ENCODE data around the gene FARS2. TPM values are rescaled to one million over a fixed set of nuclear protein-coding genes. Genes with fewer than 3 reads are reported as not detected.

The FARS2 gene
- total and polyA plus RNA-seq, 4 donors = 9.2 to 31.4 (median 19.4) TPM

- ATAC-seq (ENCODE audit: insufficient read depth, low FRiP score) = no peak
- TF ChIP-seq, protein P1, sequence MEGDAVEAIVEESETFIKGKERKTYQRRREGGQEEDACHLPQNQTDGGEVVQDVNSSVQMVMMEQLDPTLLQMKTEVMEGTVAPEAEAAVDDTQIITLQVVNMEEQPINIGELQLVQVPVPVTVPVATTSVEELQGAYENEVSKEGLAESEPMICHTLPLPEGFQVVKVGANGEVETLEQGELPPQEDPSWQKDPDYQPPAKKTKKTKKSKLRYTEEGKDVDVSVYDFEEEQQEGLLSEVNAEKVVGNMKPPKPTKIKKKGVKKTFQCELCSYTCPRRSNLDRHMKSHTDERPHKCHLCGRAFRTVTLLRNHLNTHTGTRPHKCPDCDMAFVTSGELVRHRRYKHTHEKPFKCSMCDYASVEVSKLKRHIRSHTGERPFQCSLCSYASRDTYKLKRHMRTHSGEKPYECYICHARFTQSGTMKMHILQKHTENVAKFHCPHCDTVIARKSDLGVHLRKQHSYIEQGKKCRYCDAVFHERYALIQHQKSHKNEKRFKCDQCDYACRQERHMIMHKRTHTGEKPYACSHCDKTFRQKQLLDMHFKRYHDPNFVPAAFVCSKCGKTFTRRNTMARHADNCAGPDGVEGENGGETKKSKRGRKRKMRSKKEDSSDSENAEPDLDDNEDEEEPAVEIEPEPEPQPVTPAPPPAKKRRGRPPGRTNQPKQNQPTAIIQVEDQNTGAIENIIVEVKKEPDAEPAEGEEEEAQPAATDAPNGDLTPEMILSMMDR (IDR thresholded peaks at IDR 0.05; ENCODE audit: control extremely low read depth, extremely low read depth) = no peak
- no peak overlapping the region for H3K4me3 ChIP-seq
- H3K9ac ChIP-seq (ENCODE audit: insufficient read depth in 1 of 2, low read length in 2 of 2) = no peak overlapping the region
- no peaks in the 10 kb centered on the region for H3K9me3 ChIP-seq (ENCODE audit: control insufficient read depth in 4 of 4, insufficient read depth in 3 of 4, low read length in 3 of 4)
- no peaks in the 10 kb centered on the region for H3K27me3 ChIP-seq (ENCODE audit: control insufficient read depth in 3 of 3, insufficient read depth in 3 of 3, low read length in 2 of 3)
- H3K27ac ChIP-seq (ENCODE audit: low read depth in 1 of 2, low read length in 1 of 2) = no peak overlapping the region
- WGBS, 2 donors = 93% methylated on average over 3 of the region's 3 CpGs
- H3K36me3 ChIP-seq (ENCODE audit: control insufficient read depth in 4 of 4, insufficient read depth in 4 of 4, low read length in 4 of 4) = peaks cover 0 to 2% (median 0%) of the 10 kb centered on the region in 4 donors
- H3K4me1 ChIP-seq (ENCODE audit: control insufficient read depth in 5 of 5, insufficient read depth in 5 of 5, low read length in 5 of 5) = no peaks in the 10 kb centered on the region
- DNase-seq = no peak
Measured at GRCh38 chr6:5229356-5229755, 32.0 kb upstream of the FARS2 start.

DNA sequence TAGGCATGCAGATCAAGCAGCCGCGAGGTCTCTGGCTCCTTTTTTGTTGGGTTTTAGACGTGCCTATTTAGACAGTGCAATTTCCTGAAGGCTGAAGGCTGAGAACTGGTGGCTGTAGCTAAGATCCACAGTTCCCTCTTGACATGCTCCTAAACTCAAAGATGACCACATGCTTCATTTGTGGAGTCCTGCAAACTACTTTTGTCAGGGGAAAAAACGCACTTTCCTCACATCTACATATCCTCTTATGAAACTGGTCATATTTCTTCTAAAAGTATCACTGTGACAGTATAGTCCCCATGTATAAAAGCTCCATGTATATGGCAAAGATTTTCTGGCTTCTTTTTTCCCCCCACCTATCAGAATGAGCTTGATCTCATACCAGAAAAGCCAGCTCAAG, 31.2 kb upstream of the FARS2 start:
- H3K9ac ChIP-seq (ENCODE audit: insufficient read depth in 1 of 2, low read length in 2 of 2) = no peak overlapping the region
- H3K27me3 ChIP-seq (ENCODE audit: control insufficient read depth in 3 of 3, insufficient read depth in 3 of 3, low read length in 2 of 3) = no peaks in the 10 kb centered on the region
- no peaks in the 10 kb centered on the region for H3K9me3 ChIP-seq (ENCODE audit: control insufficient read depth in 4 of 4, insufficient read depth in 3 of 4, low read length in 3 of 4)
- no peaks in the 10 kb centered on the region for H3K4me1 ChIP-seq (ENCODE audit: control insufficient read depth in 5 of 5, insufficient read depth in 5 of 5, low read length in 5 of 5)
- no peak overlapping the region for H3K27ac ChIP-seq (ENCODE audit: low read depth in 1 of 2, low read length in 1 of 2)
- TF ChIP-seq, protein P1 (IDR thresholded peaks at IDR 0.05; ENCODE audit: control extremely low read depth, extremely low read depth) = no peak
- peaks cover 0 to 2% (median 0%) of the 10 kb centered on the region in 4 donors for H3K36me3 ChIP-seq (ENCODE audit: control insufficient read depth in 4 of 4, insufficient read depth in 4 of 4, low read length in 4 of 4)
- ATAC-seq (ENCODE audit: insufficient read depth, low FRiP score) (no peak), DNase-seq (no peak)
- 37 to 65% methylated on average over 4 of the region's 4 CpGs for WGBS, 2 donors
- H3K4me3 ChIP-seq = no peak overlapping the region

DNA sequence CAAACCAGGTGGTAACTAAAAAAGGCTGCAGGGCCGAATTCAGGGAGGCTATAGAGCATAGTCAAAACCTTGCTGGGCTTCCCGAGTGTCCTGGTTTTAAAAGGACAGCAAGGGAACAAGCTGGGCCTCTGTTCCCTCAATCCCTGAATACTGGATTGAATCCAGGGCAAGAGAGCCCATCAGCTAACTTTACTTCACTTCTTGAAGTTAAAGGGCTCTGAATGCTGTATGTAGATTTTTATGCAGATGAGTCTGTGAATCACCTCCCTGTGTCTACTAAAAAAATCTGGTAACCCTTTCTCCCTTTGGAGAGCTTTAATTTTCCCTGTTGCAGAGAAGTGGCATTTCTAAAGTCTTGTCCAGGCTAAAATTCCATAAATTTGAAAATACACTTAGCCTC, 30.0 kb upstream of the FARS2 start:
- no peak overlapping the region for H3K27ac ChIP-seq (ENCODE audit: low read depth in 1 of 2, low read length in 1 of 2)
- no peaks in the 10 kb centered on the region for H3K4me1 ChIP-seq (ENCODE audit: control insufficient read depth in 5 of 5, insufficient read depth in 5 of 5, low read length in 5 of 5)
- DNase-seq (no peak), ATAC-seq (ENCODE audit: insufficient read depth, low FRiP score) (no peak)
- no peak overlapping the region for H3K4me3 ChIP-seq
- WGBS, 2 donors = 90 to 94% methylated on average over 2 of the region's 2 CpGs
- no peak overlapping the region for H3K9ac ChIP-seq (ENCODE audit: insufficient read depth in 1 of 2, low read length in 2 of 2)
- no peaks in the 10 kb centered on the region for H3K27me3 ChIP-seq (ENCODE audit: control insufficient read depth in 3 of 3, insufficient read depth in 3 of 3, low read length in 2 of 3)
- peaks cover 0 to 2% (median 0%) of the 10 kb centered on the region in 4 donors for H3K36me3 ChIP-seq (ENCODE audit: control insufficient read depth in 4 of 4, insufficient read depth in 4 of 4, low read length in 4 of 4)
- H3K9me3 ChIP-seq (ENCODE audit: control insufficient read depth in 4 of 4, insufficient read depth in 3 of 4, low read length in 3 of 4) = no peaks in the 10 kb centered on the region
- TF ChIP-seq, protein P1 (IDR thresholded peaks at IDR 0.05; ENCODE audit: control extremely low read depth, extremely low read depth) = no peak

DNA sequence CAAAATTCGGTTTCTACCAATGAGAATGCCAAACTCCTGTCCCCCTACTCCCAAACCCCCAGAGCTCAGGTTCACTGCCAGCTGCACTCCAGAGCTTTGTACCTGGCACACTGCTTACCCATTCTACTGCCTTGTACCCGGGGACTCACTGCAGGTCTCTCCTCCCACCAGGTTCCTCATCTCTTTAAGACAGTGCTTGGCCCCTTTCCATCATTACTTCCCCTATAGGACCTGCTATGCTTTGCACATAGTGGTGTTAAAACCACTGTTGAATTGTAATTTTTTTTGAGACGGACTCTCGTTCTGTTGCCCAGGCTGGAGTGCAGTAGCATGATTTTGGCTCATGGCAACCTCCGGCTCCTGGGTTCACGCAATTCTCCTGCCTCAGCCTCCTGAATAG, 26.4 kb upstream of the FARS2 start:
- no peak overlapping the region for H3K4me3 ChIP-seq
- H3K27me3 ChIP-seq (ENCODE audit: control insufficient read depth in 3 of 3, insufficient read depth in 3 of 3, low read length in 2 of 3) = no peaks in the 10 kb centered on the region
- ATAC-seq (ENCODE audit: insufficient read depth, low FRiP score) (no peak), DNase-seq (no peak)
- TF ChIP-seq, protein P1 (IDR thresholded peaks at IDR 0.05; ENCODE audit: control extremely low read depth, extremely low read depth) = no peak
- peaks cover 0 to 6% (median 0%) of the 10 kb centered on the region in 5 donors for H3K4me1 ChIP-seq (ENCODE audit: control insufficient read depth in 5 of 5, insufficient read depth in 5 of 5, low read length in 5 of 5)
- H3K9me3 ChIP-seq (ENCODE audit: control insufficient read depth in 4 of 4, insufficient read depth in 3 of 4, low read length in 3 of 4) = no peaks in the 10 kb centered on the region
- peaks cover 0 to 7% (median 0%) of the 10 kb centered on the region in 4 donors for H3K36me3 ChIP-seq (ENCODE audit: control insufficient read depth in 4 of 4, insufficient read depth in 4 of 4, low read length in 4 of 4)
- 55 to 83% methylated on average over 6 of the region's 6 CpGs for WGBS, 2 donors
- H3K9ac ChIP-seq (ENCODE audit: insufficient read depth in 1 of 2, low read length in 2 of 2) = no peak overlapping the region
- H3K27ac ChIP-seq (ENCODE audit: low read depth in 1 of 2, low read length in 1 of 2) = no peak overlapping the region
